ENCODE measurements around the gene SGSM1.

Gene SGSM1

GRCh38 chr22:24926849-24927579 lies 121.0 kb downstream of the SGSM1 start:
- Histone ChIP-seq H3K9ac (ENCODE audit: low read depth, low read length) (no peak overlapping the region), H3K4me1 (ENCODE audit: control insufficient read depth, insufficient read depth, low read length) (peaks cover 7% of the 10 kb centered on the region), H3K36me3 (ENCODE audit: control insufficient read depth, insufficient read depth, low read length) (peaks cover 3% of the 10 kb centered on the region), H3K4me3 (ENCODE audit: low read depth, low read length) (no peak overlapping the region), H3K9me3 (ENCODE audit: control insufficient read depth, insufficient read depth, low read length) (no peaks in the 10 kb centered on the region), H3K27me3 (ENCODE audit: control insufficient read depth, insufficient read depth, low read length) (no peaks in the 10 kb centered on the region)

- H3K27me3 ChIP-seq (ENCODE audit: control insufficient read depth, insufficient read depth, low read length): no peaks in the 10 kb centered on the region
- no peak overlapping the region for H3K9ac ChIP-seq (ENCODE audit: low read depth, low read length)
- peaks cover 7% of the 10 kb centered on the region for H3K4me1 ChIP-seq (ENCODE audit: control insufficient read depth, insufficient read depth, low read length)
- no peaks in the 10 kb centered on the region for H3K9me3 ChIP-seq (ENCODE audit: control insufficient read depth, insufficient read depth, low read length)
- no peak overlapping the region for H3K4me3 ChIP-seq (ENCODE audit: low read depth, low read length)
- H3K36me3 ChIP-seq (ENCODE audit: control insufficient read depth, insufficient read depth, low read length): no peaks in the 10 kb centered on the region
These were observed 122.3 kb downstream of the SGSM1 start for GRCh38 chr22:24928322-24928721.

GRCh38 chr22:24930678-24931077 lies 124.7 kb downstream of the SGSM1 start:
- no peak overlapping the region for H3K9ac ChIP-seq (ENCODE audit: low read depth, low read length)
- peaks cover 5% of the 10 kb centered on the region for H3K4me1 ChIP-seq (ENCODE audit: control insufficient read depth, insufficient read depth, low read length)
- H3K36me3 ChIP-seq (ENCODE audit: control insufficient read depth, insufficient read depth, low read length): no peaks in the 10 kb centered on the region
- no peaks in the 10 kb centered on the region for H3K27me3 ChIP-seq (ENCODE audit: control insufficient read depth, insufficient read depth, low read length)
- no peak overlapping the region for H3K4me3 ChIP-seq (ENCODE audit: low read depth, low read length)
- no peaks in the 10 kb centered on the region for H3K9me3 ChIP-seq (ENCODE audit: control insufficient read depth, insufficient read depth, low read length)

GRCh38 chr22:24935771-24936483 lies 129.9 kb downstream of the SGSM1 start:
- H3K27me3 ChIP-seq (ENCODE audit: control insufficient read depth, insufficient read depth, low read length): no peaks in the 10 kb centered on the region
- no peak overlapping the region for H3K9ac ChIP-seq (ENCODE audit: low read depth, low read length)
- no peak overlapping the region for H3K4me3 ChIP-seq (ENCODE audit: low read depth, low read length)
- H3K4me1 ChIP-seq (ENCODE audit: control insufficient read depth, insufficient read depth, low read length): peaks cover 3% of the 10 kb centered on the region
- H3K9me3 ChIP-seq (ENCODE audit: control insufficient read depth, insufficient read depth, low read length): no peaks in the 10 kb centered on the region
- no peaks in the 10 kb centered on the region for H3K36me3 ChIP-seq (ENCODE audit: control insufficient read depth, insufficient read depth, low read length)

GRCh38 chr22:24937114-24937513 lies 131.1 kb downstream of the SGSM1 start:
- no peaks in the 10 kb centered on the region for H3K36me3 ChIP-seq (ENCODE audit: control insufficient read depth, insufficient read depth, low read length)
- no peak overlapping the region for H3K9ac ChIP-seq (ENCODE audit: low read depth, low read length)
- H3K4me3 ChIP-seq (ENCODE audit: low read depth, low read length): no peak overlapping the region
- no peaks in the 10 kb centered on the region for H3K9me3 ChIP-seq (ENCODE audit: control insufficient read depth, insufficient read depth, low read length)
- no peaks in the 10 kb centered on the region for H3K27me3 ChIP-seq (ENCODE audit: control insufficient read depth, insufficient read depth, low read length)
- peaks cover 3% of the 10 kb centered on the region for H3K4me1 ChIP-seq (ENCODE audit: control insufficient read depth, insufficient read depth, low read length)

GRCh38 chr22:24938741-24939341 lies 132.8 kb downstream of the SGSM1 start:
- no peaks in the 10 kb centered on the region for H3K36me3 ChIP-seq (ENCODE audit: control insufficient read depth, insufficient read depth, low read length)
- H3K4me3 ChIP-seq (ENCODE audit: low read depth, low read length): no peak overlapping the region
- peaks cover 3% of the 10 kb centered on the region for H3K4me1 ChIP-seq (ENCODE audit: control insufficient read depth, insufficient read depth, low read length)
- no peaks in the 10 kb centered on the region for H3K9me3 ChIP-seq (ENCODE audit: control insufficient read depth, insufficient read depth, low read length)
- H3K27me3 ChIP-seq (ENCODE audit: control insufficient read depth, insufficient read depth, low read length): no peaks in the 10 kb centered on the region
- H3K9ac ChIP-seq (ENCODE audit: low read depth, low read length): no peak overlapping the region

GRCh38 chr22:24942301-24942700 lies 136.3 kb downstream of the SGSM1 start:
- no peak overlapping the region for H3K9ac ChIP-seq (ENCODE audit: low read depth, low read length)
- no peak overlapping the region for H3K4me3 ChIP-seq (ENCODE audit: low read depth, low read length)
- no peaks in the 10 kb centered on the region for H3K9me3 ChIP-seq (ENCODE audit: control insufficient read depth, insufficient read depth, low read length)
- peaks cover 3% of the 10 kb centered on the region for H3K4me1 ChIP-seq (ENCODE audit: control insufficient read depth, insufficient read depth, low read length)
- H3K27me3 ChIP-seq (ENCODE audit: control insufficient read depth, insufficient read depth, low read length): no peaks in the 10 kb centered on the region
- no peaks in the 10 kb centered on the region for H3K36me3 ChIP-seq (ENCODE audit: control insufficient read depth, insufficient read depth, low read length)

GRCh38 chr22:24944217-24944937 lies 138.4 kb downstream of the SGSM1 start:
- Histone ChIP-seq H3K27me3 (ENCODE audit: control insufficient read depth, insufficient read depth, low read length) (no peaks in the 10 kb centered on the region), H3K4me3 (ENCODE audit: low read depth, low read length) (no peak overlapping the region)

GRCh38 chr22:24945430-24945829 lies 139.4 kb downstream of the SGSM1 start:
- no peak overlapping the region for H3K9ac ChIP-seq (ENCODE audit: low read depth, low read length)
- H3K27me3 ChIP-seq (ENCODE audit: control insufficient read depth, insufficient read depth, low read length): no peaks in the 10 kb centered on the region
- no peak overlapping the region for H3K4me3 ChIP-seq (ENCODE audit: low read depth, low read length)
- H3K4me1 ChIP-seq (ENCODE audit: control insufficient read depth, insufficient read depth, low read length): no peaks in the 10 kb centered on the region
- no peaks in the 10 kb centered on the region for H3K9me3 ChIP-seq (ENCODE audit: control insufficient read depth, insufficient read depth, low read length)
- no peaks in the 10 kb centered on the region for H3K36me3 ChIP-seq (ENCODE audit: control insufficient read depth, insufficient read depth, low read length)

More at GRCh38 chr22:24944217-24944937, 138.4 kb downstream of the SGSM1 start:
- Histone ChIP-seq H3K4me1 (ENCODE audit: control insufficient read depth, insufficient read depth, low read length) (no peaks in the 10 kb centered on the region), H3K9ac (ENCODE audit: low read depth, low read length) (no peak overlapping the region), H3K36me3 (ENCODE audit: control insufficient read depth, insufficient read depth, low read length) (no peaks in the 10 kb centered on the region), H3K9me3 (ENCODE audit: control insufficient read depth, insufficient read depth, low read length) (no peaks in the 10 kb centered on the region)

- Histone ChIP-seq H3K9ac (ENCODE audit: low read depth, low read length) (no peak overlapping the region), H3K4me3 (ENCODE audit: low read depth, low read length) (no peak overlapping the region), H3K4me1 (ENCODE audit: control insufficient read depth, insufficient read depth, low read length) (no peaks in the 10 kb centered on the region), H3K9me3 (ENCODE audit: control insufficient read depth, insufficient read depth, low read length) (no peaks in the 10 kb centered on the region), H3K36me3 (ENCODE audit: control insufficient read depth, insufficient read depth, low read length) (no peaks in the 10 kb centered on the region), H3K27me3 (ENCODE audit: control insufficient read depth, insufficient read depth, low read length) (no peaks in the 10 kb centered on the region)
These were observed 141.4 kb downstream of the SGSM1 start for GRCh38 chr22:24947383-24947782.

GRCh38 chr22:24947881-24948280 lies 141.9 kb downstream of the SGSM1 start:
- Histone ChIP-seq H3K9me3 (ENCODE audit: control insufficient read depth, insufficient read depth, low read length) (no peaks in the 10 kb centered on the region), H3K9ac (ENCODE audit: low read depth, low read length) (no peak overlapping the region), H3K36me3 (ENCODE audit: control insufficient read depth, insufficient read depth, low read length) (no peaks in the 10 kb centered on the region), H3K4me3 (ENCODE audit: low read depth, low read length) (no peak overlapping the region), H3K4me1 (ENCODE audit: control insufficient read depth, insufficient read depth, low read length) (no peaks in the 10 kb centered on the region), H3K27me3 (ENCODE audit: control insufficient read depth, insufficient read depth, low read length) (no peaks in the 10 kb centered on the region)
